Immature natural killer cell (primary cell): ENCODE data around the gene TAF1B. TPM values are rescaled to one million over a fixed set of nuclear protein-coding genes. Genes with fewer than 3 reads are reported as not detected.

Experiments used
- DNase-seq, 3 donors: peaks; one replicate each; pipeline ENCODE4 v3.0.0; 2022; ENCODE audit warnings: mixed read lengths in 1 of 3
- H3K27ac Mint-ChIP-seq, 6 donors: one replicate each; pipeline ENCODE4 v1.8.0; 2020; ENCODE audit warnings: mixed read lengths in 6 of 6, mild to moderate bottlenecking in 5 of 6, inconsistent platforms in 4 of 6, moderate library complexity in 3 of 6
- H3K27me3 Mint-ChIP-seq, 3 donors: one replicate each; pipeline ENCODE4 v1.8.0; 2020 to 2021; ENCODE audit warnings: low read depth in 3 of 3, mild to moderate bottlenecking in 3 of 3, mixed read lengths in 3 of 3, moderate library complexity in 3 of 3, inconsistent platforms in 1 of 3
- H3K36me3 Mint-ChIP-seq, 3 donors: one replicate each; pipeline ENCODE4 v1.8.0; 2020; ENCODE audit warnings: mixed read lengths in 3 of 3, inconsistent platforms in 2 of 3, mild to moderate bottlenecking in 2 of 3
- H3K4me1 Mint-ChIP-seq, 2 donors: one replicate each; pipeline ENCODE4 v1.8.0; 2020; ENCODE audit warnings: inconsistent platforms in 2 of 2, mild to moderate bottlenecking in 2 of 2, mixed read lengths in 2 of 2, moderate library complexity in 1 of 2
- H3K4me3 Mint-ChIP-seq, 5 donors: one replicate each; pipeline ENCODE4 v1.8.0; 2020; ENCODE audit warnings: mild to moderate bottlenecking in 5 of 5, mixed read lengths in 5 of 5, inconsistent platforms in 3 of 5, moderate library complexity in 3 of 5
- H3K9me3 Mint-ChIP-seq, 6 donors: one replicate each; pipeline ENCODE4 v1.8.0; 2020; ENCODE audit warnings: mild to moderate bottlenecking in 6 of 6, mixed read lengths in 6 of 6, inconsistent platforms in 4 of 6, moderate library complexity in 3 of 6
- polyA plus RNA-seq, 3 donors: library from polyadenylated mRNA; unstranded; fragments of 300-500 nt; fragmentation: Illumina TruSeq; gene quantifications; one replicate each; pipeline ENCODE4 v1.2.3, GENCODE V29; 2021

Gene TAF1B
- polyA plus RNA-seq, 3 donors from 2014 or later, result 8.7 to 21.8 (median 10.2) TPM

- H3K36me3 Mint-ChIP-seq, result peaks cover 0 to 3% (median 0%) of the 10 kb centered on the region in 3 donors
- H3K4me1 Mint-ChIP-seq, result peaks cover 11 to 25% of the 10 kb centered on the region in 2 donors
- no peak overlapping the region for H3K4me3 Mint-ChIP-seq
- H3K27ac Mint-ChIP-seq, result no peak overlapping the region
- no peak for DNase-seq
- peaks cover 0 to 2% (median 0%) of the 10 kb centered on the region in 3 donors for H3K27me3 Mint-ChIP-seq
- H3K9me3 Mint-ChIP-seq, result no peaks in the 10 kb centered on the region
Observed at GRCh38 chr2:9967053-9967775, 123.9 kb downstream of the TAF1B start.

- Mint-ChIP-seq H3K4me1 (peaks cover 11 to 25% of the 10 kb centered on the region in 2 donors), H3K36me3 (peaks cover 0 to 3% (median 0%) of the 10 kb centered on the region in 3 donors), H3K27ac (no peak overlapping the region), H3K4me3 (no peak overlapping the region), H3K9me3 (no peaks in the 10 kb centered on the region), H3K27me3 (peaks cover 0 to 7% (median 0%) of the 10 kb centered on the region in 3 donors)
- DNase-seq, result no peak
Observed at GRCh38 chr2:9968553-9969497, 125.6 kb downstream of the TAF1B start.

GRCh38 chr2:9970200-9971044, 127.1 kb downstream of the TAF1B start:
- Mint-ChIP-seq H3K27me3 (peaks cover 0 to 7% (median 0%) of the 10 kb centered on the region in 3 donors), H3K4me3 (no peak overlapping the region), H3K9me3 (no peaks in the 10 kb centered on the region), H3K36me3 (peaks cover 0 to 6% (median 2%) of the 10 kb centered on the region in 3 donors), H3K27ac (no peak overlapping the region), H3K4me1 (peaks cover 4 to 17% of the 10 kb centered on the region in 2 donors)
- no peak for DNase-seq

GRCh38 chr2:9971105-9971818, 128.0 kb downstream of the TAF1B start:
- H3K27me3 Mint-ChIP-seq, result peaks cover 1 to 7% (median 3%) of the 10 kb centered on the region in 3 donors
- peaks cover 2 to 11% of the 10 kb centered on the region in 2 donors for H3K4me1 Mint-ChIP-seq
- no peak for DNase-seq
- H3K9me3 Mint-ChIP-seq, result no peaks in the 10 kb centered on the region
- no peak overlapping the region for H3K4me3 Mint-ChIP-seq
- H3K27ac Mint-ChIP-seq, result no peak overlapping the region
- peaks cover 0 to 6% (median 0%) of the 10 kb centered on the region in 3 donors for H3K36me3 Mint-ChIP-seq

- peaks cover 0 to 6% (median 0%) of the 10 kb centered on the region in 3 donors for H3K36me3 Mint-ChIP-seq
- H3K27ac Mint-ChIP-seq, result no peak overlapping the region
- H3K9me3 Mint-ChIP-seq, result no peaks in the 10 kb centered on the region
- H3K27me3 Mint-ChIP-seq, result peaks cover 2 to 11% (median 3%) of the 10 kb centered on the region in 3 donors
- H3K4me3 Mint-ChIP-seq, result no peak overlapping the region
- DNase-seq, result no peak
- H3K4me1 Mint-ChIP-seq, result peaks cover 0 to 5% of the 10 kb centered on the region in 2 donors
Observed at GRCh38 chr2:9971890-9972289, 128.6 kb downstream of the TAF1B start.

GRCh38 chr2:9972621-9973479, 129.6 kb downstream of the TAF1B start:
- no peak for DNase-seq
- Mint-ChIP-seq H3K4me1 (no peaks in the 10 kb centered on the region), H3K36me3 (peaks cover 0 to 6% (median 0%) of the 10 kb centered on the region in 3 donors), H3K4me3 (no peak overlapping the region), H3K27ac (no peak overlapping the region), H3K27me3 (peaks cover 2 to 13% (median 4%) of the 10 kb centered on the region in 3 donors), H3K9me3 (no peaks in the 10 kb centered on the region)

- no peak overlapping the region for H3K4me3 Mint-ChIP-seq
- no peak for DNase-seq
- no peaks in the 10 kb centered on the region for H3K9me3 Mint-ChIP-seq
- peaks cover 0 to 6% (median 0%) of the 10 kb centered on the region in 3 donors for H3K36me3 Mint-ChIP-seq
- peaks cover 2 to 15% (median 6%) of the 10 kb centered on the region in 3 donors for H3K27me3 Mint-ChIP-seq
- no peaks in the 10 kb centered on the region for H3K4me1 Mint-ChIP-seq
- H3K27ac Mint-ChIP-seq, result no peak overlapping the region
Observed at GRCh38 chr2:9973690-9974089, 130.4 kb downstream of the TAF1B start.

GRCh38 chr2:9974343-9974742, 131.1 kb downstream of the TAF1B start:
- no peak for DNase-seq
- H3K36me3 Mint-ChIP-seq, result peaks cover 0 to 6% (median 0%) of the 10 kb centered on the region in 3 donors
- H3K4me1 Mint-ChIP-seq, result no peaks in the 10 kb centered on the region
- no peak overlapping the region for H3K27ac Mint-ChIP-seq
- H3K9me3 Mint-ChIP-seq, result no peaks in the 10 kb centered on the region
- no peak overlapping the region for H3K4me3 Mint-ChIP-seq
- peaks cover 2 to 15% (median 6%) of the 10 kb centered on the region in 3 donors for H3K27me3 Mint-ChIP-seq

GRCh38 chr2:9975328-9975727, 132.1 kb downstream of the TAF1B start:
- Mint-ChIP-seq H3K9me3 (no peaks in the 10 kb centered on the region), H3K4me1 (peaks cover 3 to 6% of the 10 kb centered on the region in 2 donors), H3K4me3 (no peak overlapping the region), H3K36me3 (peaks cover 0 to 6% (median 0%) of the 10 kb centered on the region in 3 donors), H3K27ac (no peak overlapping the region), H3K27me3 (peaks cover 2 to 15% (median 6%) of the 10 kb centered on the region in 3 donors)
- DNase-seq, result no peak

- Mint-ChIP-seq H3K4me3 (no peak overlapping the region), H3K36me3 (peaks cover 0 to 6% (median 0%) of the 10 kb centered on the region in 3 donors), H3K9me3 (no peaks in the 10 kb centered on the region), H3K27ac (no peak overlapping the region), H3K4me1 (peaks cover 3 to 10% of the 10 kb centered on the region in 2 donors), H3K27me3 (peaks cover 4 to 17% (median 6%) of the 10 kb centered on the region in 3 donors)
- DNase-seq, result no peak
Observed at GRCh38 chr2:9975805-9976447, 132.7 kb downstream of the TAF1B start.

- Mint-ChIP-seq H3K4me1 (peaks cover 4 to 16% of the 10 kb centered on the region in 2 donors), H3K27me3 (peaks cover 4 to 13% (median 6%) of the 10 kb centered on the region in 3 donors), H3K27ac (peak overlapping the region in 1 of 6 donors; percentile 74), H3K9me3 (no peaks in the 10 kb centered on the region), H3K4me3 (no peak overlapping the region), H3K36me3 (no peaks in the 10 kb centered on the region)
- DNase-seq, result no peak
Observed at GRCh38 chr2:9979977-9980376, 136.7 kb downstream of the TAF1B start.
